A673 (cell line): Measurements from ENCODE around the gene RBMS1.

Source experiments
- EZH2 ChIP-seq: fragments of 200-600 bp; sonication (generic); IDR thresholded peaks from 2 replicates; pipeline ENCODE4 v1.6.1; 2017; ENCODE audit warnings: borderline replicate concordance, low read depth, mild to moderate bottlenecking, mixed read lengths, antibody characterized with exemption, low read length; ENCODE audit not compliant: poor library complexity, severe bottlenecking
- TF ChIP-seq, protein P1 (sequence below): fragments of 300-800, 200-600 bp; sonication (generic); conservative IDR thresholded peaks from 2 replicates; pipeline ENCODE4 v1.5.1; 2017; ENCODE audit warnings: low read depth, mild to moderate bottlenecking, antibody characterized with exemption, low read length, moderate library complexity, mixed read lengths

DNA sequence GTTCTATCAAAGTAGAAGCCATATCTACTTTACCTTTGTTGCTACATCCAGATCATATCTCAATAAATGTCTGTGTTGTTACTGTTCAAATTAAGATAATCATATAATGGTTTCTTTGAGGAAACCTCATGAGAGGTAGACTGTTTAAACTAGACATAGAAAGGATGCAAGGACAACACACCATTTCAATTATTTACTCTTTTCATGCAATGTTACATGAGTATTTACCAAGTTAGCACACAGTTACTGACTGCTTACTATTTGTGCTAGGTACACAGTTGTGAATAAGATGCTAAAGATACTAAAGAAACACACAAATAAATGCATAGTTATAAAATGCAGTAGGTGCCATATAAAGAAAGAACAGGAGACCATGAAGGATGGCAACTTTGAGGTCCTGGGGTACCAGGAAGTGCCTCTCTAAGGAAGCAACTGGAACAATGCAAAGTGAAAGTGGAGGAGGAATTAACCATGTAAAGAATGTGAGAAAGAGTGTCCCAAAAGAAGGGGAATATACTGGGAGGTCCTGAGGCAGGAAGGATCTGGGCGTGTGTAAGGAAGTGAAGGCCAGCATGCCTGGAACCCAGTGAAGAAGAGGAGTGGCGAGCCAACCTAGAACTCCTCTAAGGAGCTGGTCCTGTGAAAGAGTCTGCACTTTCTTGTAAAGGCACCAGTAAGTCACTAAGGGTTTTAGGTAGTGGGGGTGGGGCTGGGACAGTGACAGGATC lies 39.4 kb downstream of the RBMS1 start:
- TF ChIP-seq, protein P1, sequence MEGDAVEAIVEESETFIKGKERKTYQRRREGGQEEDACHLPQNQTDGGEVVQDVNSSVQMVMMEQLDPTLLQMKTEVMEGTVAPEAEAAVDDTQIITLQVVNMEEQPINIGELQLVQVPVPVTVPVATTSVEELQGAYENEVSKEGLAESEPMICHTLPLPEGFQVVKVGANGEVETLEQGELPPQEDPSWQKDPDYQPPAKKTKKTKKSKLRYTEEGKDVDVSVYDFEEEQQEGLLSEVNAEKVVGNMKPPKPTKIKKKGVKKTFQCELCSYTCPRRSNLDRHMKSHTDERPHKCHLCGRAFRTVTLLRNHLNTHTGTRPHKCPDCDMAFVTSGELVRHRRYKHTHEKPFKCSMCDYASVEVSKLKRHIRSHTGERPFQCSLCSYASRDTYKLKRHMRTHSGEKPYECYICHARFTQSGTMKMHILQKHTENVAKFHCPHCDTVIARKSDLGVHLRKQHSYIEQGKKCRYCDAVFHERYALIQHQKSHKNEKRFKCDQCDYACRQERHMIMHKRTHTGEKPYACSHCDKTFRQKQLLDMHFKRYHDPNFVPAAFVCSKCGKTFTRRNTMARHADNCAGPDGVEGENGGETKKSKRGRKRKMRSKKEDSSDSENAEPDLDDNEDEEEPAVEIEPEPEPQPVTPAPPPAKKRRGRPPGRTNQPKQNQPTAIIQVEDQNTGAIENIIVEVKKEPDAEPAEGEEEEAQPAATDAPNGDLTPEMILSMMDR: no peak
- no peak for TF ChIP-seq EZH2
